Tibial nerve (tissue), 4 donors: ENCODE data around the gene ANKRD1.

Source experiments
- CTCF ChIP-seq, 5 experiments: fragments of 200-600 bp in 3 of 5; fragments of 450-650 bp in 2 of 5; sonication (generic) in 3 of 5; IDR thresholded peaks; one replicate each; pipeline ENCODE4 v1.5.1; 2016 to 2019; ENCODE audit warnings: antibody characterized with exemption in 5 of 5, mild to moderate bottlenecking in 3 of 5, moderate library complexity in 2 of 5
- EP300 ChIP-seq, 2 donors: sonication (generic); formaldehyde crosslinking; IDR thresholded peaks; one replicate each; pipeline ENCODE4 v1.6.1; 2017; ENCODE audit warnings: antibody characterized with exemption in 2 of 2, mild to moderate bottlenecking in 1 of 2
- POLR2A ChIP-seq, 2 donors: fragments of 450-650 bp; IDR thresholded peaks; one replicate each; pipeline ENCODE4 v1.6.1; 2017; ENCODE audit warnings: antibody characterized with exemption in 2 of 2, mild to moderate bottlenecking in 2 of 2, moderate library complexity in 2 of 2

DNA sequence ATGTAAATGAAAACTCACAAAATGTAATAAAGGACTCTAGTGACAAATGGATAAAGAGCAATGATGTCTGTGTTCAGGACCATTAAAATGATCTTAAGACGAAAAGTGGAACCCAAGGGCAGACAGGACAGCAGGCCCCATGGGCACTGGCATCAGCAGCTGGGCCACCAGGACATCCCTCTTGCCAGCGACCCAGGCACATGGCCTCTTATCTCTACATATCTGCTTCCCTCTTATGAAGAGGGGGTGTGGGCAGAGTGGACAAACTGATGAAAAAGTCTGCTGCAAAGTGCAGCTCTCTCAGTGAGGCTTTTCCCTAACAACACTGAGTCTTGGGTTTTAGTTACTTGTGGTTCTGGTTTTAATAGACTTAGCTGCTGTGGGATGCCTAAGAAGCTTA, 44.8 kb upstream of the ANKRD1 start:
- TF ChIP-seq CTCF (IDR thresholded peaks at IDR 0.05): no peak
- no peak for TF ChIP-seq POLR2A (IDR thresholded peaks at IDR 0.05)
- no peak for TF ChIP-seq EP300 (IDR thresholded peaks at IDR 0.05)
